PC-9 (cell line): ENCODE results near the gene AKR1E2. TPM values are rescaled to one million over a fixed set of nuclear protein-coding genes. Genes with fewer than 3 reads are reported as not detected.
"Not testable (repeated sequence)": the region's sequence is repeated elsewhere in the genome, so short reads cannot be mapped to it uniquely, and the experiment has no call there.

Experiments
- BruUV-seq: library from RNA; stranded (reverse); fragments of 400-500 nt; replicated peaks from 2 replicates; lab custom pipeline; 2021; lab: Mats Ljungman, UMichigan
- CTCF ChIA-PET: fragments of 300-600 bp; sonication (Branson Sonifier 250); formaldehyde crosslinking; loops from one replicate; lab custom pipeline; 2022; ENCODE audit warnings: antibody characterized with exemption; lab: Charles Lee
- POLR2A ChIA-PET: fragments of 300-600 bp; sonication (Branson Sonifier 250); formaldehyde crosslinking; loops from one replicate; lab custom pipeline; 2022; ENCODE audit warnings: antibody characterized with exemption; ENCODE audit not compliant: unreplicated experiment; lab: Charles Lee
- DNase-seq, 2 experiments: peaks; one replicate each; pipeline versions ENCODE4 v3.0.0 to v3.0.0-alpha.2; 2015 to 2022; ENCODE audit warnings: mixed read lengths in 1 of 2
- H2AFZ ChIP-seq: fragments of 200-600 bp; sonication (generic); 2 replicates; pipeline ENCODE4 v1.8.1; 2017; ENCODE audit warnings: antibody characterized with exemption
- H3F3A ChIP-seq: fragments of 200-600 bp; sonication (generic); 2 replicates; pipeline ENCODE4 v1.8.1; 2017; ENCODE audit warnings: antibody characterized with exemption, mild to moderate bottlenecking, low read depth; ENCODE audit not compliant: insufficient read depth
- H3K27ac ChIP-seq: fragments of 200-600 bp; sonication (generic); 2 replicates; pipeline ENCODE4 v1.6.1; 2016; ENCODE audit warnings: mixed run types
- H3K27me3 ChIP-seq: fragments of 200-600 bp; sonication (generic); 2 replicates; pipeline ENCODE4 v1.6.1; 2016; ENCODE audit warnings: low read depth, mixed run types; ENCODE audit not compliant: insufficient read depth
- H3K36me3 ChIP-seq: fragments of 200-600 bp; sonication (generic); 2 replicates; pipeline ENCODE4 v1.6.1; 2016; ENCODE audit warnings: low read depth, mixed run types
- H3K4me1 ChIP-seq: fragments of 200-600 bp; sonication (generic); replicated peaks from 2 replicates; pipeline ENCODE4 v1.6.1; 2016; ENCODE audit warnings: mixed run types; ENCODE audit not compliant: insufficient read depth
- H3K4me2 ChIP-seq: fragments of 200-600 bp; sonication (generic); 2 replicates; pipeline ENCODE4 v1.6.1; 2017; ENCODE audit warnings: mixed run types
- H3K4me3 ChIP-seq: fragments of 200-600 bp; sonication (generic); 2 replicates; pipeline ENCODE4 v1.6.1; 2016; ENCODE audit warnings: mixed run types
- H3K79me2 ChIP-seq: fragments of 200-600 bp; sonication (generic); 2 replicates; pipeline ENCODE4 v1.6.1; 2017; ENCODE audit warnings: low read depth, mixed run types
- H3K9me2 ChIP-seq: fragments of 200-600 bp; sonication (generic); 2 replicates; pipeline ENCODE4 v1.8.1; 2017; ENCODE audit warnings: mild to moderate bottlenecking; ENCODE audit not compliant: insufficient read depth
- H3K9me3 ChIP-seq: fragments of 200-600 bp; sonication (generic); 2 replicates; pipeline ENCODE4 v1.8.1; 2016; ENCODE audit warnings: low read depth; ENCODE audit not compliant: insufficient read depth
- H4K20me1 ChIP-seq: fragments of 200-600 bp; sonication (generic); 2 replicates; pipeline ENCODE4 v1.8.1; 2017; ENCODE audit not compliant: insufficient read depth
- EZH2 ChIP-seq: fragments of 200-600 bp; sonication (generic); IDR thresholded peaks from 2 replicates; pipeline ENCODE4 v1.8.0; 2017; ENCODE audit warnings: antibody characterized with exemption, low read depth
- intact Hi-C: fragments of 100-400 bp; cut with micrococcal nuclease; formaldehyde crosslinking; loops from one replicate; pipeline ENCODE4 v1.10.0; 2022; ENCODE audit not compliant: unreplicated experiment
- total RNA-seq: library from RNA; stranded (reverse); gene quantifications from 2 replicates; pipeline ENCODE4 v1.2.3, GENCODE V29; 2021
- TF ChIP-seq, protein P1 (sequence below): fragments of 200-600 bp; sonication (generic); conservative IDR thresholded peaks from 2 replicates; pipeline ENCODE4 v1.6.1; 2017; ENCODE audit warnings: mixed run types, antibody characterized with exemption, mild to moderate bottlenecking, moderate library complexity

AKR1E2 gene
- total RNA-seq, 1 experiment from 2014 or later = 1.9 TPM

DNA sequence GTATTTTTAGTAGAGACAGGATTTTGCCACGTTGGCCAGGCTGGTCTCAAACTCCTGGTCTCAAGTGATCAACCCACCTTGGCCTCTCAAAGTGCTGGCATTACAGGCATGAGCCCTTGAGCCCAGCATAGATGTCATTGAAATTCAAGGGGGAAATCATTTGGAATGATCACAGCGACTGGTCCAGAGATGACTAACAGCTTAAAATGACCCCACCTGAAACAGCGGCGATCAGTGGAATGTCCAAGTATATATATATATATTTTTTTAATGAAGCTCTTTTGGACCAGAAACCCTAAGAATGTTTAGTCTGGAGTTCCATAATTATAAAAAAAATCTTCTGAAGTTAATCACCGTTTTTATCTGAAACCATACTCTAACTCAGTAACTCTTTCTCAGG is 12.5 kb upstream of the AKR1E2 start:
- H3K9me2 ChIP-seq = no peaks in the 10 kb centered on the region
- no peaks in the 10 kb centered on the region for H3K27me3 ChIP-seq
- 0 out of 2 replicates have a peak, but pooled peaks cover 4% of the 10 kb centered on the region for H3K9me3 ChIP-seq
- H3F3A ChIP-seq = peaks cover 6% of the 10 kb centered on the region
- H4K20me1 ChIP-seq = no peaks in the 10 kb centered on the region
- DNase-seq = no peak
- H3K79me2 ChIP-seq = no peaks in the 10 kb centered on the region
- POLR2A ChIA-PET = no interaction called here
- intact Hi-C loops = loop anchor here (10.0 kb wide), 1 partner anchor 1271 kb away; the partner anchor contains the start of gene RBM17
- no peaks in the 10 kb centered on the region; the same call in 1 of the 2 replicates for H3K4me1 ChIP-seq
- no peak overlapping the region for H3K4me2 ChIP-seq
- CTCF ChIA-PET = interaction anchor here (0.6 to 1.7 kb wide), 4 partner anchors 36 to 870 kb away, joined by 3 to 7 read pairs (median 5); no protein-coding TSS in a partner anchor
- H2AFZ ChIP-seq = no peak overlapping the region
- H3K27ac ChIP-seq = no peak overlapping the region
- no TSS peak for BruUV-seq
- H3K36me3 ChIP-seq = no peaks in the 10 kb centered on the region
- no peak overlapping the region for H3K4me3 ChIP-seq
- no peak for TF ChIP-seq EZH2
- TF ChIP-seq, protein P1, sequence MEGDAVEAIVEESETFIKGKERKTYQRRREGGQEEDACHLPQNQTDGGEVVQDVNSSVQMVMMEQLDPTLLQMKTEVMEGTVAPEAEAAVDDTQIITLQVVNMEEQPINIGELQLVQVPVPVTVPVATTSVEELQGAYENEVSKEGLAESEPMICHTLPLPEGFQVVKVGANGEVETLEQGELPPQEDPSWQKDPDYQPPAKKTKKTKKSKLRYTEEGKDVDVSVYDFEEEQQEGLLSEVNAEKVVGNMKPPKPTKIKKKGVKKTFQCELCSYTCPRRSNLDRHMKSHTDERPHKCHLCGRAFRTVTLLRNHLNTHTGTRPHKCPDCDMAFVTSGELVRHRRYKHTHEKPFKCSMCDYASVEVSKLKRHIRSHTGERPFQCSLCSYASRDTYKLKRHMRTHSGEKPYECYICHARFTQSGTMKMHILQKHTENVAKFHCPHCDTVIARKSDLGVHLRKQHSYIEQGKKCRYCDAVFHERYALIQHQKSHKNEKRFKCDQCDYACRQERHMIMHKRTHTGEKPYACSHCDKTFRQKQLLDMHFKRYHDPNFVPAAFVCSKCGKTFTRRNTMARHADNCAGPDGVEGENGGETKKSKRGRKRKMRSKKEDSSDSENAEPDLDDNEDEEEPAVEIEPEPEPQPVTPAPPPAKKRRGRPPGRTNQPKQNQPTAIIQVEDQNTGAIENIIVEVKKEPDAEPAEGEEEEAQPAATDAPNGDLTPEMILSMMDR = no peak

DNA sequence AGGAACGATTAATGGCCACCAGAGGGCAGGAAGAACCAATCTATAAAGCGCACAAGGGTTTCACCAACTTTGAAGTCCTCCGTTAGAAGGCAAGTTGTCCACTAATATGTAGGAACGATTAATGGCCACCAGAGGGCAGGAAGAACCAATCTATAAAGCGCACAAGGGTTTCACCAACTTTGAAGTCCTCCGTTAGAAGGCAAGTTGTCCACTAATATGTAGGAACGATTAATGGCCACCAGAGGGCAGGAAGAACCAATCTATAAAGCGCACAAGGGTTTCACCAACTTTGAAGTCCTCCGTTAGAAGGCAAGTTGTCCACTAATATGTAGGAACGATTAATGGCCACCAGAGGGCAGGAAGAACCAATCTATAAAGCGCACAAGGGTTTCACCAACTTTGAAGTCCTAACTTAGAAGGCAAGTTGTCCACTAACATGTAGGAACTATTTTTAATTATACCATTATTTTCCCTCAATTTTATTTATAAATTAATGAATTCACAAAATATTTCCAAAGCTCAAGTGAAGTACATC is 10.3 kb upstream of the AKR1E2 start:
- H3K79me2 ChIP-seq, DNase-seq, H3K27ac ChIP-seq, H3F3A ChIP-seq, H3K9me3 ChIP-seq, H3K4me2 ChIP-seq, POLR2A ChIA-PET, H3K36me3 ChIP-seq, H4K20me1 ChIP-seq, H3K4me3 ChIP-seq, H2AFZ ChIP-seq, BruUV-seq, H3K4me1 ChIP-seq, H3K9me2 ChIP-seq, H3K27me3 ChIP-seq: not testable (repeated sequence)
- TF ChIP-seq, protein P1 = peak; percentile 75
- intact Hi-C loops = loop anchor here (1.0 to 10.0 kb wide), 7 partner anchors 32 to 1587 kb away; partner anchors contain the start of gene RBM17
- CTCF ChIA-PET = interaction anchor here (1.2 kb wide), 1 partner anchor 34 kb away, joined by 5 read pairs; no protein-coding TSS in a partner anchor

DNA sequence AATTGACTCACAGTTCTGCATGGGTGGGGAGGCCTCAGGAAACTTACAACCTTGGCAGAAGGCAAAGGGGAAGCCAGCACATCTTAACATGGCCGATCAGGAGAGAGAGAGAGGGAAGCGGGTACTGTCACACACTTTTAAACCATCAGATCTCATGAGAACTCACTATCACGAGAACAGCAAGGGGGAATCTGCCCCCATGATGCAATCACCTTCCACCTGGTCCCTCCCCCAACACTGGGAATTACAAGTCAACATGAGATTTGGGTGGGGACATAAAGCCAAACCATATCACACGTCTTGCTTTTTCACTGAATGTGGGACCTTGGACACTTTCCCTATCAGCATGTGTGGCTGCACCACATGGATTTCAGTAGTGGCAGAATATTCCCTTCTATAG is 9.0 kb upstream of the AKR1E2 start:
- H4K20me1 ChIP-seq = no peaks in the 10 kb centered on the region
- no peaks in the 10 kb centered on the region for H3K27me3 ChIP-seq
- intact Hi-C loops = loop anchor here (1.0 to 10.0 kb wide), 5 partner anchors 30 to 1585 kb away; partner anchors contain the start of gene RBM17
- H3F3A ChIP-seq = peaks cover 6% of the 10 kb centered on the region
- no peak overlapping the region for H3K4me2 ChIP-seq
- no peaks in the 10 kb centered on the region for H3K9me2 ChIP-seq
- no peaks in the 10 kb centered on the region for H3K79me2 ChIP-seq
- POLR2A ChIA-PET = no interaction called here
- CTCF ChIA-PET = no interaction called here
- H3K9me3 ChIP-seq = peaks cover 4% of the 10 kb centered on the region; the same call in 1 of the 2 replicates
- no peaks in the 10 kb centered on the region for H3K36me3 ChIP-seq
- H3K4me3 ChIP-seq = no peak overlapping the region
- DNase-seq = no peak
- no peak overlapping the region for H2AFZ ChIP-seq
- H3K4me1 ChIP-seq = no peaks in the 10 kb centered on the region; the same call in 1 of the 2 replicates
- no peak for TF ChIP-seq EZH2
- TF ChIP-seq, protein P1 = no peak
- H3K27ac ChIP-seq = no peak overlapping the region
- BruUV-seq = no TSS peak
